ENCODE measurements around the gene MTARC1. TPM values are rescaled to one million over a fixed set of nuclear protein-coding genes. Genes with fewer than 3 reads are reported as not detected.

MTARC1 gene
- total RNA-seq, 1 experiment from 2014 or later, result 10.9 TPM

DNA sequence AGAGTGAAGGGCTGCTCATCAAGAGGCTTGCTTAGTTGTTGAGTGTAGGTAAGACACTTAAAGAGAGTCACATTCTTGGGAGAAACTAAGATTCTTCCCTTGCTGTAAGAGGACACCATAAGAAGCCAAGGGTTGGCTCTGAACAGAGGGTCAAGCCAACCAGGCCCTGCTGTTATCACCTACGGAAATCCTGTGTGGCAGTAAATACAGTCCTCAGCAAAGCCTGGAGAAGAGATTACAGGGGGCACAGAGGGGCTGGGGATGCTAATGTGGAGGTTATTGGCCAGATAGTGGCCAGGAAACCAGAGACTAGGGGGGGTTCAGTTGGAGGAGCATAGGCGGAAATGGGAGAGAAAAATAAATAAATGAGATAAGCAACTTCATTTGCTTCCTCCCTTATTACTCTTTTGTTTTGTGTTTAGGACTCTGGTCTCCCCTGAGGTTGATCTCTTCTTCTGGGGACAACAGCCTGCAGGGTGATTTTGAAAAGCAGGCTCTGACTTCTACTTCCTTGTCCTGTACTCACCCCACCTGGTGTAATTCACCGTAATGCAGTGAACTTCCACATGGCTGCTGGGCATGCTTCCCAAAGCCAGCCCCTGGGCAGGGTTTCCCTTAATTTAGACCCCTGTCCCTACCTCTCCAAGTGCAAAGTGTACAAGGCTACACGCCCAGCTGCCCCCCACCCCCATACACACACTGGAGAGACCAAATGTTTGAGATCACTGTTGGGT lies 40.9 kb downstream of the MTARC1 start:
- no peak for DNase-seq (ENCODE audit: extremely low read depth, low read depth)

GRCh38 chr1:220828179-220828490 lies 41.4 kb downstream of the MTARC1 start:
- DNase-seq (ENCODE audit: extremely low read depth, low read depth), result no peak

DNA sequence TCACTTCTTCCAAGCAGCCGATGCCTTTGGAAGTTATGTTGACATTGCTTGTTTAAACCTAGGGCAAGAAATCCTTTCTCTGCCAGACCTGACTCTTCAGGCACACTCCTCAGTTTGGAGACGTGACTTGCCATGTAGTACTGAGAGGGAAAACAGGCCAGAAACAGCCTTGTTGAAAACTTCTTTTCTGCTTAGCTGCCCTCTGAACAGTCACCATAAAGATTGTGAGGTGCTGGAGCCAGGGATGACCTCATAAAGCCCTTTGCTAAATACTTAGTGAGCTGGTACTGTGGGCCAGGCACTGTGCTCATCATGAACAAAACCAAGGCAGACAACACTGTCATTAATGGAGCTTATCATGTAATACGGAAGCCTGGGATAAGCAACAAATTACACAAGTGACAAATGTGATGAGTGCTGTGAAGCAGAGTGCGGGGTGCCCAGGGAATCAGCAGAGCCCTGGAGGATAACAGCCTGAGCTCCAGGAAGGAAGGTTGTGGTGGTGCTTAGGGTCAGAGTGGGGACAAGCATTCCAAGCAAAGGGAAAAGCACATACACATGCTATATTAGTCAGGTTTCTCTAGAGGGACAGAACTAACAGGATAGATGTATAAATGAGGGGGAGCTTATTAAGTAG lies 42.4 kb downstream of the MTARC1 start:
- DNase-seq (ENCODE audit: extremely low read depth, low read depth), result no peak

DNA sequence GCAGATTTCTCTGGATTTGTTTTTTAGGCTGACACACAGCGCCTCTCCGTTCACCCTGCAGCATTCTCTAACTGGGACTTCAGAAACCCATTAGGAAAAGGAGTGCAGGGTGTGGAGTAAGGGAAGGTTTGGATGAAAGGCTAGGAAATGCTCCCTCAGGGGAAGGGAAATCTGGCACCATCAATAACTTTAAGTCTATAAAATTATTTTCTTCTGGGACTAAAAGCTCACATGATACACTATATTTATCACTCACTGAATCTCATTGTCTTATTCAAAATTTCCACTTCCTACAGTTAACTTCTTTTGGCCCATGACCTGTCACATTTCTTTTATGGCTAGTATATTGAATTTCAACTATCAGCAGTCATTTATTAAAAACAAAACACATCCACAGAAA lies 46.7 kb downstream of the MTARC1 start:
- DNase-seq (ENCODE audit: extremely low read depth, low read depth), result no peak

DNA sequence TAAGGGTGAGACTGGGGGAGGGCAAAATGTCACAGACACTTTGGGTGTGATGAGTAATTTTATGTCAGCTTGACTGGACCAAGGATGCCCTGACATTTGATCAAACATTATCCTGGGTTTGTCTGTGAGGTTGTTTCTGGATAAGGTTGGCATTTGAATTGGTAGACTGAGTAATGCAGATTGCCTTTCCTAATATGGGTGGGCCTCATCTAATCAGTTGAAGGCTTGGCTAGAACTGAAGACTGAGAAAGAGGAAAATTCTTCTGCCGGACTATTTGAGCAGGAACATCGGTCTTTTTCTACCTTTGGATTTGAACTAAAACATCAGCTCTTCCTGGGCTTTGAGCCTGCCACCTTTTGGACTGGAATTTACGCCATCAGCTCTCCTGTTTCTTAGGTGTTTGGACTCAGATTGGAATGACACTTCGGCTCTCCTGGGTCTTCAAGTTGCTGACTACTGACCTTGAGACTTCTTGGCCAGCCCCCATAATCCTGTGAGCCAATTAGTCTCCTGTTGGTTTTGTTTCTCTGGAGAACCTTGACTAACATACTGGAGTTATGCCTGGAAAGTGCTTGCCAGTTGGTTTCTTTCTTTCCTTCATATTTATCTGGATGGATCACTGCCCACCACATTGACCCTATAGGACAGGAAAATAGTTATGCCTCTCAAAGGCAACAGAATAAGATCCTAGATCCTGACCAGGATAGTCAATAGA lies 47.6 kb downstream of the MTARC1 start:
- DNase-seq (ENCODE audit: extremely low read depth, low read depth), result no peak

Other genes starting within 250 kb of the MTARC1 start
- gene C1orf115, start 96.5 kb upstream of the MTARC1 start, total RNA-seq (2014; rRNA removed; shearing (Covaris generic)), result 3.8 and 5.7 TPM in 2 replicates
- gene MTARC2, start 38.6 kb upstream of the MTARC1 start, total RNA-seq (2014; rRNA removed; shearing (Covaris generic)), result 7.3 and 10.7 TPM in 2 replicates
- 0.42 and 2.1 TPM in 2 replicates for gene HLX, start 92.5 kb downstream of the MTARC1 start, total RNA-seq (2014; rRNA removed; shearing (Covaris generic))